Measurements from ENCODE around the gene MISP.

Gene MISP

GRCh38 chr19:709196-709964 is 41.5 kb upstream of the MISP start:
- Histone ChIP-seq H3K9ac (ENCODE audit: low read depth, low read length) (no peak overlapping the region), H3K27ac (ENCODE audit: low read length) (no peak overlapping the region), H3K4me3 (ENCODE audit: low read depth in 1 of 2, low read length in 2 of 2) (no peak overlapping the region)

GRCh38 chr19:709965-710571 is 40.8 kb upstream of the MISP start:
- H3K27me3 ChIP-seq (ENCODE audit: insufficient read depth, low read length, poor library complexity): no peaks in the 10 kb centered on the region

More at GRCh38 chr19:709196-709964, 41.5 kb upstream of the MISP start:
- H4K20me1 ChIP-seq (ENCODE audit: insufficient read depth, low read length): no peaks in the 10 kb centered on the region
- DNase-seq (no peak), ATAC-seq (ENCODE audit: insufficient read depth, low read depth) (no peak)
- H3K36me3 ChIP-seq (ENCODE audit: insufficient read depth, low read length): no peaks in the 10 kb centered on the region
- H3K27me3 ChIP-seq (ENCODE audit: insufficient read depth, low read length, poor library complexity): no peaks in the 10 kb centered on the region
- no peaks in the 10 kb centered on the region for H3K79me2 ChIP-seq (ENCODE audit: insufficient read depth, low read length)
- TF ChIP-seq EZH2 (IDR thresholded peaks at IDR 0.05; ENCODE audit: borderline replicate concordance, low read depth, low read length, severe bottlenecking): no peak
- TF ChIP-seq, protein P1, sequence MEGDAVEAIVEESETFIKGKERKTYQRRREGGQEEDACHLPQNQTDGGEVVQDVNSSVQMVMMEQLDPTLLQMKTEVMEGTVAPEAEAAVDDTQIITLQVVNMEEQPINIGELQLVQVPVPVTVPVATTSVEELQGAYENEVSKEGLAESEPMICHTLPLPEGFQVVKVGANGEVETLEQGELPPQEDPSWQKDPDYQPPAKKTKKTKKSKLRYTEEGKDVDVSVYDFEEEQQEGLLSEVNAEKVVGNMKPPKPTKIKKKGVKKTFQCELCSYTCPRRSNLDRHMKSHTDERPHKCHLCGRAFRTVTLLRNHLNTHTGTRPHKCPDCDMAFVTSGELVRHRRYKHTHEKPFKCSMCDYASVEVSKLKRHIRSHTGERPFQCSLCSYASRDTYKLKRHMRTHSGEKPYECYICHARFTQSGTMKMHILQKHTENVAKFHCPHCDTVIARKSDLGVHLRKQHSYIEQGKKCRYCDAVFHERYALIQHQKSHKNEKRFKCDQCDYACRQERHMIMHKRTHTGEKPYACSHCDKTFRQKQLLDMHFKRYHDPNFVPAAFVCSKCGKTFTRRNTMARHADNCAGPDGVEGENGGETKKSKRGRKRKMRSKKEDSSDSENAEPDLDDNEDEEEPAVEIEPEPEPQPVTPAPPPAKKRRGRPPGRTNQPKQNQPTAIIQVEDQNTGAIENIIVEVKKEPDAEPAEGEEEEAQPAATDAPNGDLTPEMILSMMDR (IDR thresholded peaks at IDR 0.05; ENCODE audit: borderline replicate concordance, extremely low read depth, low read length, poor library complexity, severe bottlenecking): no peak
- H3K4me2 ChIP-seq (ENCODE audit: insufficient read depth, low read length): no peak overlapping the region
- no peaks in the 10 kb centered on the region for H3K9me3 ChIP-seq (ENCODE audit: insufficient read depth, low read length, severe bottlenecking)
- H2AFZ ChIP-seq (ENCODE audit: low read depth, low read length): no peak overlapping the region
- H3K4me1 ChIP-seq (ENCODE audit: insufficient read depth, low read length): no peaks in the 10 kb centered on the region

DNA sequence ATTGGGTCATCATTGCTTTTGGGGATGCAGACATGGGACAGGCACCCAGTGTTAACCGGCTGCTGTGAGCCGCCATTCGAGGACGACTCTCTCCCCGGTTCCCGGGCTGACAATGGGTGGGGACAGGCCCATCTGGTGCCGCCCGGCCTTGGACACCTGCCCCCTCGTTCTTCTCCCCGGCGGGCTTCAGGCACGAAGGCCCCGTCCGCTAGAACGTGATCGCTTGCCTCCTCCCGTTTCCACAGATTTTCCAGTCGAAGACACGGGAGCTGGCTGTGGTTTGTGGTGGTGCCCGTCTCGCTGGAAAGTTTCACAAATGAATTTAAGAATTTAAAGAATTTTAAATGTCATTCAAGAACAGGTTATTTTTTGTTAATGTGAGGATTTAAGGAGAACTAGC is 40.1 kb upstream of the MISP start:
- H3K4me2 ChIP-seq (ENCODE audit: insufficient read depth, low read length): no peak overlapping the region
- H2AFZ ChIP-seq (ENCODE audit: low read depth, low read length): no peak overlapping the region
- no peak overlapping the region for H3K27ac ChIP-seq (ENCODE audit: low read length)
- peaks cover 5% of the 10 kb centered on the region for H3K9me3 ChIP-seq (ENCODE audit: insufficient read depth, low read length, severe bottlenecking)
- ATAC-seq (ENCODE audit: insufficient read depth, low read depth) (no peak), DNase-seq (no peak)
- no peaks in the 10 kb centered on the region for H3K36me3 ChIP-seq (ENCODE audit: insufficient read depth, low read length)
- no peak overlapping the region for H3K4me3 ChIP-seq (ENCODE audit: low read depth in 1 of 2, low read length in 2 of 2)
- no peaks in the 10 kb centered on the region for H3K4me1 ChIP-seq (ENCODE audit: insufficient read depth, low read length)
- H3K9ac ChIP-seq (ENCODE audit: low read depth, low read length): no peak overlapping the region
- no peaks in the 10 kb centered on the region for H3K79me2 ChIP-seq (ENCODE audit: insufficient read depth, low read length)
- TF ChIP-seq EZH2 (IDR thresholded peaks at IDR 0.05; ENCODE audit: borderline replicate concordance, low read depth, low read length, severe bottlenecking): no peak
- TF ChIP-seq, protein P1 (IDR thresholded peaks at IDR 0.05; ENCODE audit: borderline replicate concordance, extremely low read depth, low read length, poor library complexity, severe bottlenecking): no peak
- H3K27me3 ChIP-seq (ENCODE audit: insufficient read depth, low read length, poor library complexity): no peaks in the 10 kb centered on the region
- no peaks in the 10 kb centered on the region for H4K20me1 ChIP-seq (ENCODE audit: insufficient read depth, low read length)

More at GRCh38 chr19:709965-710571, 40.8 kb upstream of the MISP start:
- no peak overlapping the region for H3K27ac ChIP-seq (ENCODE audit: low read length)
- H3K79me2 ChIP-seq (ENCODE audit: insufficient read depth, low read length): no peaks in the 10 kb centered on the region
- no peak overlapping the region for H2AFZ ChIP-seq (ENCODE audit: low read depth, low read length)
- H3K4me1 ChIP-seq (ENCODE audit: insufficient read depth, low read length): no peaks in the 10 kb centered on the region
- ATAC-seq (ENCODE audit: insufficient read depth, low read depth): no peak
- no peaks in the 10 kb centered on the region for H4K20me1 ChIP-seq (ENCODE audit: insufficient read depth, low read length)
- H3K9me3 ChIP-seq (ENCODE audit: insufficient read depth, low read length, severe bottlenecking): no peaks in the 10 kb centered on the region
- no peaks in the 10 kb centered on the region for H3K36me3 ChIP-seq (ENCODE audit: insufficient read depth, low read length)
- no peak for DNase-seq
- H3K9ac ChIP-seq (ENCODE audit: low read depth, low read length): no peak overlapping the region
- H3K4me3 ChIP-seq (ENCODE audit: low read depth in 1 of 2, low read length in 2 of 2): no peak overlapping the region
- H3K4me2 ChIP-seq (ENCODE audit: insufficient read depth, low read length): no peak overlapping the region
- TF ChIP-seq EZH2 (IDR thresholded peaks at IDR 0.05; ENCODE audit: borderline replicate concordance, low read depth, low read length, severe bottlenecking): no peak
- TF ChIP-seq, protein P1 (IDR thresholded peaks at IDR 0.05; ENCODE audit: borderline replicate concordance, extremely low read depth, low read length, poor library complexity, severe bottlenecking): no peak

Measured in DND-41 (cell line).